Measurements from ENCODE around the gene TMTC2.

- TF ChIP-seq EZH2phosphoT487 (IDR thresholded peaks at IDR 0.05) (no peak), CTCF (IDR thresholded peaks at IDR 0.05) (no peak)
Observed at GRCh38 chr12:82805812-82806497, 119.2 kb downstream of the TMTC2 start.
